Measurements from ENCODE around the gene ANXA2R. TPM values are rescaled to one million over a fixed set of nuclear protein-coding genes. Genes with fewer than 3 reads are reported as not detected.

ANXA2R gene
- total RNA-seq, 1 experiment from 2014 or later: 8.9 TPM

DNA sequence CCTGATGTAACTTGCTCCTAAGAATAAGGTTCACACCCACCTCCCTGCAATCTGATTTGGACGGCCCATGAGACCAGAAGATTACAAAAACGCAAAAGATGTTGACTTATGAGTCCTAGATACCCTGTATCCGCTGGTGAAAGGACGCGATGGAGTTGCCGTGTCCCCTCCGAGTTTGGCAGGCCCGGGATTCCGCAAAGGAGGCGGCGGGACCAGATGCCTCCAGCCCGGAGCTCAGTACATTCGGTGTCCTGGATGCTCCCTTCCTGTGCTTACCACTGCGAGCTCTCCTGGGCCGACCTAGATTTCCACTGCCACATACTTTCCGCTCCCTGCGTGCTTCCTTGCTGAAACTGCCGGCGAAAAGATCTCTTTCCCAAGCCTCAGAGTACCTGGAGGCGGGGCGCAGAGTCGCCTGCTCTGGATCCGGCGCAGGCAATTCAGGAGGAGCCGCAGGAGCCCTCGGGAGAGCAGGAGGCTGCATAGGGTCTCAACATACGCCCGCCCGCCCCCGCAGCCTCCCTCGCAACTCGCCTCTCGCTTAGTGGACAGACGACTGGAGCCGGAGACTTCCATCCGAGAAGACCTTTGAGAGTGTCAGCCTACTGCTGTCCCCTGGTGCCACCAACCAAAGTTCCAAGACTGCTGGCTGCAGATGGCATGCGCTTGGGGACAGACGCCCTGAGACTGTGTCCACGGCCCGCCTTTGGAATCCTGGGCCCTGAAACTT is 39.8 kb downstream of the ANXA2R start:
- no TSS peak for BruUV-seq (replicated peaks)
- CTCF ChIA-PET: no interaction called here
- Histone ChIP-seq H3K4me3 (ENCODE audit: low read length) (no peak overlapping the region), H3K4me1 (ENCODE audit: insufficient read depth, low read length) (no peaks in the 10 kb centered on the region), H2AFZ (ENCODE audit: low read length) (no peak overlapping the region), H3K9me2 (replicated peaks; ENCODE audit: low read length) (0 out of 2 replicates have a peak, but pooled peaks cover 4% of the 10 kb centered on the region), H3K27ac (ENCODE audit: low read length) (no peak overlapping the region), H3K79me2 (ENCODE audit: low read length) (no peaks in the 10 kb centered on the region), H4K20me1 (ENCODE audit: low read length) (no peaks in the 10 kb centered on the region), H3F3A (ENCODE audit: low read length, unreplicated experiment) (no peaks in the 10 kb centered on the region), H3K36me3 (ENCODE audit: low read depth, low read length) (no peaks in the 10 kb centered on the region), H3K9me3 (ENCODE audit: low read length) (no peaks in the 10 kb centered on the region), H3K9ac (ENCODE audit: low read length) (no peak overlapping the region), H3K4me2 (ENCODE audit: low read length) (no peak overlapping the region), H3K27me3 (ENCODE audit: low read length) (no peaks in the 10 kb centered on the region)
- no peak for TF ChIP-seq EZH2phosphoT487 (IDR thresholded peaks at IDR 0.05; ENCODE audit: borderline replicate concordance, low read length)
- TF ChIP-seq EZH2 (IDR thresholded peaks at IDR 0.05; ENCODE audit: low read length, unreplicated experiment): no peak
- TF ChIP-seq, protein P1, sequence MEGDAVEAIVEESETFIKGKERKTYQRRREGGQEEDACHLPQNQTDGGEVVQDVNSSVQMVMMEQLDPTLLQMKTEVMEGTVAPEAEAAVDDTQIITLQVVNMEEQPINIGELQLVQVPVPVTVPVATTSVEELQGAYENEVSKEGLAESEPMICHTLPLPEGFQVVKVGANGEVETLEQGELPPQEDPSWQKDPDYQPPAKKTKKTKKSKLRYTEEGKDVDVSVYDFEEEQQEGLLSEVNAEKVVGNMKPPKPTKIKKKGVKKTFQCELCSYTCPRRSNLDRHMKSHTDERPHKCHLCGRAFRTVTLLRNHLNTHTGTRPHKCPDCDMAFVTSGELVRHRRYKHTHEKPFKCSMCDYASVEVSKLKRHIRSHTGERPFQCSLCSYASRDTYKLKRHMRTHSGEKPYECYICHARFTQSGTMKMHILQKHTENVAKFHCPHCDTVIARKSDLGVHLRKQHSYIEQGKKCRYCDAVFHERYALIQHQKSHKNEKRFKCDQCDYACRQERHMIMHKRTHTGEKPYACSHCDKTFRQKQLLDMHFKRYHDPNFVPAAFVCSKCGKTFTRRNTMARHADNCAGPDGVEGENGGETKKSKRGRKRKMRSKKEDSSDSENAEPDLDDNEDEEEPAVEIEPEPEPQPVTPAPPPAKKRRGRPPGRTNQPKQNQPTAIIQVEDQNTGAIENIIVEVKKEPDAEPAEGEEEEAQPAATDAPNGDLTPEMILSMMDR (conservative IDR thresholded peaks at IDR 0.05; ENCODE audit: low read depth, low read length): no peak
- no peak for ATAC-seq
- intact Hi-C loops (cut with micrococcal nuclease): no loop called here
- no peak for DNase-seq
- POLR2A ChIA-PET (ENCODE audit: unreplicated experiment): no interaction called here

DNA sequence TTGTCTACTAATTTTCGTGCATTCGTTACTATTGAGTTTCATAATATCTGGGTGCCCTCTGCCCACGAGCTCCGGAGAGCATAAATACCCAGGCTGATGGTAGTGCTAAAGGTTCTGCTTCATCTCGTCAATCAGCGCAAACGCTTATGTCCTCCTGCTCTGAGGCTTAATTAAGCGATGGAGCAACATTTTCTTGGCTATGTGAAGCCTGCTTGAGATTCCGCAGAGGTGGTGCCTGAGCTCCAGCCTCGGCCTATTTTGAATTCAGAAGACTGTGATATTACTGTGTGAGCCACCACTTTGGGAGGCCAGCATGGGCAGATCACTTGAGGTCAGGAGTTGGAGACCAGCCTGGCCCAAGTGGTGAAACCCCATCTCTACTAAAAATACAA is 44.8 kb downstream of the ANXA2R start:
- CTCF ChIA-PET: no interaction called here

DNA sequence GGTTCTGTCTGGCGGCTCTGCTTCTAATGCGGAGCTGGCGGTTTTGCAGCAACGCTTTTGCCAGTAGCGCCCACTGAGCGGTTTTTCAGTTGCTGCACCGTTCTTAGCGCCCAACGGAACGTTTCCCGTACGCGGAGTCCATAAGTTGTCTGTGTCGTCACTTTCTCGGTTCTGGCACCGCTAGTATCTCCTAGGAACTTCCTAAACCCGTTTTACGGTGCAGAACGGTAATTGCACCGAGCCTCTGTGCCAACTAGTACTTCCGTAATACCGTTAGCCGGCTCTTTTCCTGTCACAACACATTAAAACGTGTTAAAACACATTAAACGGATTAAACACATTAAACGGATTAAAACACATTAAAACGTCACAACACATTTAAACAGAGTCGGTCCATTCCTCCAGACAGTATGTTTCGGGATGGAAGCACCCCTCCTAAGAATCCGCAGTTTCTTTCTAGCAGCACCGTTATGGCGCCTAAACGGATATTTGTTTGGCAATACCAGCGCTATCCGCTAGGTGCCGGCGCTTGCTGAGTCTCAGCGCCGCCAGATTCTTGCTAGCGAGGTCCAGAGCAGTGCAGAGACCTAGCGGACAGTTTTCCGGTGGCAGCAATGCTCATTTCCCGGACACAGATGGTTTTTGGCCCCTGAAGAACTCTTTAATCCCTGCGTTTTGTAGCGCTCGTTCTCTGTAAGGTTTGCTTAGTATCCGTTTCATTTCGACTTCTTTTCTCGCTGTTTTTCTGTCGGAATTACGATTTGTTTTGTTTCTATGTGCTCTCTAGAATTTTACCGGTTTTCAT is 45.4 kb downstream of the ANXA2R start:
- intact Hi-C loops (cut with micrococcal nuclease): no loop called here
- no TSS peak for BruUV-seq (replicated peaks)
- H3K4me3 ChIP-seq (ENCODE audit: low read length): no peak overlapping the region

More for the DNA sequence above, 44.8 kb downstream of the ANXA2R start:
- Histone ChIP-seq H3K36me3 (ENCODE audit: low read depth, low read length) (no peaks in the 10 kb centered on the region), H3K27me3 (ENCODE audit: low read length) (no peaks in the 10 kb centered on the region), H3K27ac (ENCODE audit: low read length) (no peak overlapping the region), H3K4me2 (ENCODE audit: low read length) (no peak overlapping the region), H3F3A (ENCODE audit: low read length, unreplicated experiment) (no peaks in the 10 kb centered on the region), H3K9ac (ENCODE audit: low read length) (no peak overlapping the region), H3K4me3 (ENCODE audit: low read length) (no peak overlapping the region), H4K20me1 (ENCODE audit: low read length) (no peaks in the 10 kb centered on the region), H3K9me2 (replicated peaks; ENCODE audit: low read length) (no peaks in the 10 kb centered on the region), H3K4me1 (ENCODE audit: insufficient read depth, low read length) (no peaks in the 10 kb centered on the region), H3K9me3 (ENCODE audit: low read length) (no peaks in the 10 kb centered on the region), H3K79me2 (ENCODE audit: low read length) (no peaks in the 10 kb centered on the region), H2AFZ (ENCODE audit: low read length) (no peak overlapping the region)
- ATAC-seq (no peak), DNase-seq (no peak)
- no peak for TF ChIP-seq EZH2 (IDR thresholded peaks at IDR 0.05; ENCODE audit: low read length, unreplicated experiment)
- intact Hi-C loops (cut with micrococcal nuclease): no loop called here
- POLR2A ChIA-PET (ENCODE audit: unreplicated experiment): no interaction called here
- BruUV-seq (replicated peaks): no TSS peak

More for the DNA sequence above, 45.4 kb downstream of the ANXA2R start:
- H3K36me3 ChIP-seq (ENCODE audit: low read depth, low read length): no peaks in the 10 kb centered on the region
- no peak overlapping the region for H3K9ac ChIP-seq (ENCODE audit: low read length)
- no peaks in the 10 kb centered on the region for H3K27me3 ChIP-seq (ENCODE audit: low read length)
- H3F3A ChIP-seq (ENCODE audit: low read length, unreplicated experiment): no peaks in the 10 kb centered on the region
- ChIA-PET CTCF (no interaction called here), POLR2A (ENCODE audit: unreplicated experiment) (no interaction called here)
- no peak overlapping the region for H3K4me2 ChIP-seq (ENCODE audit: low read length)
- H3K9me2 ChIP-seq (replicated peaks; ENCODE audit: low read length): no peaks in the 10 kb centered on the region
- H4K20me1 ChIP-seq (ENCODE audit: low read length): no peaks in the 10 kb centered on the region
- H3K27ac ChIP-seq (ENCODE audit: low read length): no peak overlapping the region
- H3K9me3 ChIP-seq (ENCODE audit: low read length): no peaks in the 10 kb centered on the region
- no peaks in the 10 kb centered on the region for H3K79me2 ChIP-seq (ENCODE audit: low read length)
- no peak for DNase-seq
- H2AFZ ChIP-seq (ENCODE audit: low read length): no peak overlapping the region
- TF ChIP-seq EZH2 (IDR thresholded peaks at IDR 0.05; ENCODE audit: low read length, unreplicated experiment): no peak
- TF ChIP-seq, protein P1 (conservative IDR thresholded peaks at IDR 0.05; ENCODE audit: low read depth, low read length): no peak
- no peak for TF ChIP-seq EZH2phosphoT487 (IDR thresholded peaks at IDR 0.05; ENCODE audit: borderline replicate concordance, low read length)
- ATAC-seq: no peak
- H3K4me1 ChIP-seq (ENCODE audit: insufficient read depth, low read length): no peaks in the 10 kb centered on the region
